IMR-90 (cell line): ENCODE data around the gene ANKRD33B. TPM values are rescaled to one million over a fixed set of nuclear protein-coding genes. Genes with fewer than 3 reads are reported as not detected.
A peak's percentile ranks its signal among the peaks of the same experiment; 100 is the strongest.

Experiments used
- ATAC-seq: fragments of 200-7000 bp; cut with Tn5 transposase; 2 replicates; pipeline ENCODE4 v1.9.1; 2020; ENCODE audit warnings: low read depth, mild to moderate bottlenecking, moderate library complexity
- BruUV-seq: library from RNA; stranded (reverse); fragments of 400-500 nt; replicated peaks from 2 replicates; lab custom pipeline; 2021; lab: Mats Ljungman, UMichigan
- CTCF ChIA-PET: fragments of 300-600 bp; formaldehyde crosslinking; extraction: SDS; loops from one replicate; lab custom pipeline; 2021; ENCODE audit warnings: antibody characterized with exemption; lab: Yijun Ruan, JAX
- POLR2A ChIA-PET: fragments of 300-600 bp; sonication (Branson Sonifier 250); formaldehyde crosslinking; loops from one replicate; lab custom pipeline; 2022; ENCODE audit warnings: antibody characterized with exemption; ENCODE audit not compliant: unreplicated experiment; lab: Charles Lee
- DNase-seq: peaks from one replicate; pipeline ENCODE4 v3.0.0; 2013
- H2AFZ ChIP-seq: replicated peaks from 2 replicates; pipeline ENCODE3; 2013; ENCODE audit warnings: low read length, mild to moderate bottlenecking; ENCODE audit not compliant: poor library complexity
- H2AK5ac ChIP-seq: 2 replicates; pipeline ENCODE4 v1.6.1; 2013; ENCODE audit warnings: low read depth, low read length, inconsistent platforms
- H2AK9ac ChIP-seq: replicated peaks from 2 replicates; pipeline ENCODE3; 2013; ENCODE audit warnings: mild to moderate bottlenecking, low read depth, low read length, moderate library complexity; ENCODE audit not compliant: poor library complexity
- H2BK120ac ChIP-seq: 2 replicates; pipeline ENCODE4 v1.6.1; 2013; ENCODE audit warnings: low read depth, low read length, inconsistent platforms
- H2BK15ac ChIP-seq: 3 replicates; pipeline ENCODE4 v1.6.1; 2013; ENCODE audit warnings: low read depth, low read length, inconsistent platforms
- H2BK20ac ChIP-seq: 2 replicates; pipeline ENCODE4 v1.6.1; 2013; ENCODE audit warnings: low read depth, mild to moderate bottlenecking, inconsistent platforms, low read length, moderate library complexity
- H2BK5ac ChIP-seq: 2 replicates; pipeline ENCODE4 v1.6.1; 2013; ENCODE audit warnings: mild to moderate bottlenecking, low read depth, low read length, inconsistent platforms; ENCODE audit not compliant: poor library complexity, severe bottlenecking
- H3K14ac ChIP-seq: replicated peaks from 2 replicates; pipeline ENCODE4 v1.6.1; 2013; ENCODE audit warnings: low read depth, low read length, inconsistent platforms
- H3K18ac ChIP-seq: 2 replicates; pipeline ENCODE4 v1.6.1; 2013; ENCODE audit warnings: low read depth, low read length, control low read depth
- H3K23ac ChIP-seq: 2 replicates; pipeline ENCODE4 v1.6.1; 2013; ENCODE audit warnings: low read depth, low read length, inconsistent platforms
- H3K27ac ChIP-seq: 2 replicates; pipeline ENCODE4 v1.5.1; 2013; ENCODE audit warnings: mild to moderate bottlenecking, control low read depth, low read length; ENCODE audit not compliant: insufficient read depth
- H3K27me3 ChIP-seq: 2 replicates; pipeline ENCODE4 v1.6.1; 2013; ENCODE audit warnings: low read length; ENCODE audit not compliant: control insufficient read depth, insufficient read depth
- H3K36me3 ChIP-seq: 2 replicates; pipeline ENCODE4 v1.6.1; 2013; ENCODE audit warnings: low read length, mixed read lengths; ENCODE audit not compliant: control insufficient read depth, insufficient read depth
- H3K4ac ChIP-seq: 2 replicates; pipeline ENCODE4 v1.6.1; 2013; ENCODE audit warnings: low read depth, low read length, inconsistent platforms
- H3K4me1 ChIP-seq: 2 replicates; pipeline ENCODE4 v1.6.1; 2013; ENCODE audit warnings: low read length, mixed read lengths; ENCODE audit not compliant: control insufficient read depth, insufficient read depth
- H3K4me2 ChIP-seq: 2 replicates; pipeline ENCODE4 v1.6.1; 2013; ENCODE audit warnings: low read depth, mild to moderate bottlenecking, control low read depth, low read length, moderate library complexity
- H3K4me3 ChIP-seq: 2 replicates; pipeline ENCODE4 v1.5.1; 2013; ENCODE audit warnings: low read depth, mild to moderate bottlenecking, control low read depth, low read length, moderate library complexity; ENCODE audit not compliant: insufficient read depth
- H3K56ac ChIP-seq: 2 replicates; pipeline ENCODE4 v1.6.1; 2013; ENCODE audit warnings: low read length, inconsistent platforms; ENCODE audit not compliant: insufficient read depth; ENCODE audit errors: extremely low read depth
- H3K79me1 ChIP-seq, 2 experiments: 2 replicates each; pipeline ENCODE4 v1.6.1; 2013; ENCODE audit warnings: low read length in 2 of 2, inconsistent platforms in 1 of 2, low read depth in 1 of 2
- H3K9ac ChIP-seq: 2 replicates; pipeline ENCODE4 v1.6.1; 2013; ENCODE audit warnings: low read depth, low read length, control low read depth
- H3K9me1 ChIP-seq: 2 replicates; pipeline ENCODE4 v1.6.1; 2013; ENCODE audit warnings: low read length, inconsistent platforms; ENCODE audit not compliant: insufficient read depth
- H3K9me3 ChIP-seq: 2 replicates; pipeline ENCODE4 v1.6.1; 2013; ENCODE audit warnings: low read length; ENCODE audit not compliant: control insufficient read depth, insufficient read depth
- H4K20me1 ChIP-seq: 2 replicates; pipeline ENCODE4 v1.6.1; 2013; ENCODE audit warnings: low read length, inconsistent platforms; ENCODE audit not compliant: insufficient read depth
- H4K5ac ChIP-seq: 2 replicates; pipeline ENCODE4 v1.6.1; 2013; ENCODE audit warnings: mild to moderate bottlenecking, low read depth, low read length, control low read depth
- H4K8ac ChIP-seq, 2 experiments: 2 replicates each; pipeline ENCODE4 v1.6.1; 2013; ENCODE audit warnings: low read depth in 2 of 2, low read length in 2 of 2, control low read depth in 1 of 2, inconsistent platforms in 1 of 2
- H4K91ac ChIP-seq: 2 replicates; pipeline ENCODE4 v1.6.1; 2013; ENCODE audit warnings: low read depth, low read length, inconsistent platforms; ENCODE audit not compliant: insufficient read depth
- CHD1 ChIP-seq: IDR thresholded peaks from 2 replicates; pipeline ENCODE4 v1.6.1; 2012; ENCODE audit warnings: low read depth, low read length, improper control_type of control experiment
- ELK1 ChIP-seq: fragments of 150-350 bp; IDR thresholded peaks from 2 replicates; pipeline ENCODE4 v1.6.1; 2016; ENCODE audit warnings: low read depth, mild to moderate bottlenecking, low read length, moderate library complexity, borderline replicate concordance
- NFE2L2 ChIP-seq: fragments of 150-350 bp; IDR thresholded peaks from 2 replicates; pipeline ENCODE4 v1.6.1; 2016; ENCODE audit warnings: low read depth, mild to moderate bottlenecking, low read length
- POLR2A ChIP-seq: IDR thresholded peaks from 2 replicates; pipeline ENCODE4 v1.6.1; 2012; ENCODE audit warnings: mild to moderate bottlenecking, low read depth, low read length
- RAD21 ChIP-seq: IDR thresholded peaks from 2 replicates; pipeline ENCODE4 v1.6.1; 2012; ENCODE audit warnings: low read length, improper control_type of control experiment
- RCOR1 ChIP-seq: IDR thresholded peaks from 2 replicates; pipeline ENCODE4 v1.6.1; 2012; ENCODE audit warnings: mild to moderate bottlenecking, low read length, improper control_type of control experiment; ENCODE audit not compliant: insufficient replicate concordance
- RFX5 ChIP-seq: IDR thresholded peaks from 2 replicates; pipeline ENCODE4 v1.8.0; 2012; ENCODE audit warnings: low read depth, mild to moderate bottlenecking, low read length, moderate library complexity
- SMC3 ChIP-seq: fragments of 150-350 bp; IDR thresholded peaks from 2 replicates; pipeline ENCODE4 v1.6.1; 2016; ENCODE audit warnings: low read depth, mild to moderate bottlenecking, antibody characterized with exemption, low read length, moderate library complexity
- USF2 ChIP-seq: fragments of 150-350 bp; IDR thresholded peaks from 2 replicates; pipeline ENCODE4 v1.6.1; 2017; ENCODE audit warnings: mild to moderate bottlenecking, antibody characterized with exemption, low read length, low read depth
- WGBS, 2 experiments: methylation state at CpG; one replicate each; pipeline versions ENCODE4 v1.1.5 to v1.1.7; 2013; ENCODE audit warnings: missing lambda C conversion rate in 2 of 2; ENCODE audit not compliant: insufficient read length in 1 of 2; ENCODE audit errors: extremely low coverage in 2 of 2; 5-methylcytosine and 5-hydroxymethylcytosine counted together
- dilution Hi-C: fragments of 300-500 bp; cut with HindIII; formaldehyde crosslinking; loops from one replicate; pipeline ENCODE4 v1.14.3; 2018; ENCODE audit warnings: low sequenced_read_pairs; ENCODE audit not compliant: unreplicated experiment
- in situ Hi-C: fragments of 300-500 bp; cut with MboI; formaldehyde crosslinking; loops from 3 replicates; pipeline ENCODE4 v1.14.3; 2019; ENCODE audit warnings: low sequenced_read_pairs, inconsistent platforms, mixed read lengths
- intact Hi-C: fragments of 100-400 bp; cut with micrococcal nuclease; formaldehyde crosslinking; loops from 2 replicates; pipeline ENCODE4 v1.10.0; 2022
- polyA plus RNA-seq, 3 experiments: library from polyadenylated mRNA; depleted of rRNA; stranded (reverse); fragments of >200 nt; gene quantifications; 2 replicates each; pipeline ENCODE4 v1.2.3, GENCODE V29; 2012; ENCODE audit warnings: low replicate concordance in 1 of 3
- total RNA-seq: library from RNA; depleted of rRNA; stranded (reverse); fragments of >200 nt; gene quantifications from 2 replicates; pipeline ENCODE4 v1.2.3, GENCODE V29; 2012

ANKRD33B gene
- total and polyA plus RNA-seq, 2 of the 4 experiments (the other 2 are of a cell fraction), result 2.5 to 3.3 TPM

- peaks cover 2% of the 10 kb centered on the region for H3K27me3 ChIP-seq
- no peak overlapping the region for H2BK5ac ChIP-seq
- H3K36me3 ChIP-seq, result no peaks in the 10 kb centered on the region
- intact Hi-C loops (no loop called here), dilution Hi-C loops (no loop called here), in situ Hi-C loops (no loop called here)
- H2AK9ac ChIP-seq, result no peak overlapping the region
- H3K23ac ChIP-seq, result no peak overlapping the region
- H2BK20ac ChIP-seq, result no peak overlapping the region
- no peak overlapping the region for H3K27ac ChIP-seq
- no peaks in the 10 kb centered on the region for H3K79me1 ChIP-seq
- peak; percentile 23 for DNase-seq
- no peak overlapping the region for H4K8ac ChIP-seq
- TF ChIP-seq RFX5 (no peak), RCOR1 (no peak), POLR2A (no peak), USF2 (no peak), NFE2L2 (no peak), RAD21 (no peak), ELK1 (no peak), SMC3 (no peak), CHD1 (no peak)
- H3K4me1 ChIP-seq, result no peaks in the 10 kb centered on the region; the same call in 1 of the 2 replicates
- BruUV-seq, result no TSS peak
- ChIA-PET CTCF (no interaction called here), POLR2A (no interaction called here)
- no peak overlapping the region for H3K18ac ChIP-seq
- ATAC-seq, result no peak
- no peak overlapping the region for H3K4ac ChIP-seq
- H2AK5ac ChIP-seq, result no peak overlapping the region
- no peak overlapping the region for H2BK120ac ChIP-seq
- H3K9ac ChIP-seq, result no peak overlapping the region
- no peak overlapping the region for H2AFZ ChIP-seq
- no peak overlapping the region for H4K5ac ChIP-seq
- no peak overlapping the region for H3K14ac ChIP-seq
- no peaks in the 10 kb centered on the region for H4K20me1 ChIP-seq
- H3K9me3 ChIP-seq, result peaks cover 7% of the 10 kb centered on the region
- no peak overlapping the region for H4K91ac ChIP-seq
- H3K9me1 ChIP-seq, result no peaks in the 10 kb centered on the region
- H3K56ac ChIP-seq, result no peak overlapping the region
- no peak overlapping the region for H3K4me2 ChIP-seq
- no peak overlapping the region for H3K4me3 ChIP-seq
- H2BK15ac ChIP-seq, result no peak overlapping the region
- WGBS, 2 experiments, result no CpG with 5 or more reads among the region's 4 CpGs
Observed at GRCh38 chr5:10668697-10669096, 104.8 kb downstream of the ANKRD33B start.
